Measurements from ENCODE around the gene HSD11B1L.

DNA sequence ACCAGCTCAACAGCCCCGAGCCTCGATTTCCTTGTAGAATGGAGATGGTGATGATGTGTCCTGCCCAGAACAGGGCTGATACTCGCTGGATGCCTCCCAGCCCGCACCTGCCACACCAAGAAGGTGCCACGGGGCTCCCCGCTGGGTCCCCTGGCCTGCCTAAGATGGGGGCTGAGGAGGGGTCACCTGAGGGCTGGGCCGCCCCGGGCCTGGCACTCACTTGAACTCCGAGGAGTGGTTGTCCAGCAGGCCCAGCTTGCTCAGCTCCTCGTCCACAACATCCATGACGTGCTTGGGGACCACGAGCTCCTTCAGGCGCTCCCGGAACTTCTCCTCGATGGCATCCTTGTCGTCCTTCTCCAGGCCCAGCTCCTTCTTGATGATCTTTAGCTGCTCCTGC lies 24.7 kb downstream of the HSD11B1L start:
- TF ChIP-seq CTCF (IDR thresholded peaks at IDR 0.05; ENCODE audit: insufficient read depth, low read length) (no peak), SPI1 (IDR thresholded peaks at IDR 0.05; ENCODE audit: borderline replicate concordance, low read depth) (no peak)
- TF ChIP-seq, protein P1, sequence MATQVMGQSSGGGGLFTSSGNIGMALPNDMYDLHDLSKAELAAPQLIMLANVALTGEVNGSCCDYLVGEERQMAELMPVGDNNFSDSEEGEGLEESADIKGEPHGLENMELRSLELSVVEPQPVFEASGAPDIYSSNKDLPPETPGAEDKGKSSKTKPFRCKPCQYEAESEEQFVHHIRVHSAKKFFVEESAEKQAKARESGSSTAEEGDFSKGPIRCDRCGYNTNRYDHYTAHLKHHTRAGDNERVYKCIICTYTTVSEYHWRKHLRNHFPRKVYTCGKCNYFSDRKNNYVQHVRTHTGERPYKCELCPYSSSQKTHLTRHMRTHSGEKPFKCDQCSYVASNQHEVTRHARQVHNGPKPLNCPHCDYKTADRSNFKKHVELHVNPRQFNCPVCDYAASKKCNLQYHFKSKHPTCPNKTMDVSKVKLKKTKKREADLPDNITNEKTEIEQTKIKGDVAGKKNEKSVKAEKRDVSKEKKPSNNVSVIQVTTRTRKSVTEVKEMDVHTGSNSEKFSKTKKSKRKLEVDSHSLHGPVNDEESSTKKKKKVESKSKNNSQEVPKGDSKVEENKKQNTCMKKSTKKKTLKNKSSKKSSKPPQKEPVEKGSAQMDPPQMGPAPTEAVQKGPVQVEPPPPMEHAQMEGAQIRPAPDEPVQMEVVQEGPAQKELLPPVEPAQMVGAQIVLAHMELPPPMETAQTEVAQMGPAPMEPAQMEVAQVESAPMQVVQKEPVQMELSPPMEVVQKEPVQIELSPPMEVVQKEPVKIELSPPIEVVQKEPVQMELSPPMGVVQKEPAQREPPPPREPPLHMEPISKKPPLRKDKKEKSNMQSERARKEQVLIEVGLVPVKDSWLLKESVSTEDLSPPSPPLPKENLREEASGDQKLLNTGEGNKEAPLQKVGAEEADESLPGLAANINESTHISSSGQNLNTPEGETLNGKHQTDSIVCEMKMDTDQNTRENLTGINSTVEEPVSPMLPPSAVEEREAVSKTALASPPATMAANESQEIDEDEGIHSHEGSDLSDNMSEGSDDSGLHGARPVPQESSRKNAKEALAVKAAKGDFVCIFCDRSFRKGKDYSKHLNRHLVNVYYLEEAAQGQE (IDR thresholded peaks at IDR 0.05; ENCODE audit: insufficient replicate concordance, low read depth) = no peak

Data from HL-60 (cell line).